OCI-LY1 (cell line): ENCODE data around the gene BTBD7.

ENCODE experiments used
- H2AFZ ChIP-seq: fragments of 200-600 bp; sonication (generic), shearing (Covaris generic); 2 replicates; pipeline ENCODE4 v1.6.0; 2014; ENCODE audit warnings: antibody characterized with exemption, mild to moderate bottlenecking, low read length
- H3F3A ChIP-seq: fragments of 200-600 bp; sonication (generic), shearing (Covaris generic); 2 replicates; pipeline ENCODE4 v1.6.0; 2014; ENCODE audit warnings: mild to moderate bottlenecking, antibody characterized with exemption, low read length, moderate library complexity; ENCODE audit not compliant: insufficient read depth
- H3K27ac ChIP-seq: fragments of 200-600 bp; sonication (generic); 2 replicates; pipeline ENCODE4 v1.5.1; 2014; ENCODE audit warnings: low read length, mixed run types, mild to moderate bottlenecking, low read depth; ENCODE audit not compliant: poor library complexity, severe bottlenecking
- H3K27me3 ChIP-seq: fragments of 200-600 bp; sonication (generic); 2 replicates; pipeline ENCODE4 v1.6.0; 2014; ENCODE audit warnings: antibody characterized with exemption, mild to moderate bottlenecking, low read length, moderate library complexity; ENCODE audit not compliant: insufficient read depth
- H3K36me3 ChIP-seq: fragments of 200-600 bp; sonication (generic); 2 replicates; pipeline ENCODE4 v1.6.1; 2014; ENCODE audit warnings: mild to moderate bottlenecking, antibody characterized with exemption, low read length, moderate library complexity, mixed read lengths; ENCODE audit not compliant: insufficient read depth
- H3K4me1 ChIP-seq: fragments of 200-600 bp; sonication (generic); 2 replicates; pipeline ENCODE4 v1.5.1; 2014; ENCODE audit warnings: mild to moderate bottlenecking, low read length, moderate library complexity; ENCODE audit not compliant: insufficient read depth, severe bottlenecking
- H3K4me2 ChIP-seq: fragments of 200-600 bp; sonication (generic), shearing (Covaris generic); 2 replicates; pipeline ENCODE4 v1.6.1; 2014; ENCODE audit warnings: low read length
- H3K4me3 ChIP-seq: fragments of 200-600 bp; sonication (generic); 2 replicates; pipeline ENCODE4 v1.5.1; 2014; ENCODE audit warnings: low read length, low read depth, mild to moderate bottlenecking, mixed read lengths; ENCODE audit not compliant: poor library complexity, severe bottlenecking
- H3K79me2 ChIP-seq: fragments of 200-600 bp; shearing (Covaris generic); 2 replicates; pipeline ENCODE4 v1.6.1; 2016; ENCODE audit warnings: mixed run types, low read length, mixed read lengths; ENCODE audit not compliant: insufficient read depth
- H3K9ac ChIP-seq: fragments of 200-600 bp; sonication (generic), shearing (Covaris generic); 2 replicates; pipeline ENCODE4 v1.6.1; 2014; ENCODE audit warnings: mild to moderate bottlenecking, low read length, mixed read lengths
- H3K9me2 ChIP-seq: fragments of 200-600 bp; sonication (generic), shearing (Covaris generic); 2 replicates; pipeline ENCODE4 v1.6.1; 2014; ENCODE audit warnings: low read depth, mild to moderate bottlenecking, low read length, mixed read lengths
- H3K9me3 ChIP-seq: fragments of 200-600 bp; shearing (Covaris generic); 2 replicates; pipeline ENCODE4 v1.6.1; 2014; ENCODE audit warnings: low read length, mixed read lengths
- H4K20me1 ChIP-seq: fragments of 200-600 bp; sonication (generic), shearing (Covaris generic); 2 replicates; pipeline ENCODE4 v1.6.0; 2016; ENCODE audit warnings: mild to moderate bottlenecking, low read length; ENCODE audit not compliant: insufficient read depth
- EZH2 ChIP-seq: fragments of 200-600 bp; sonication (generic), shearing (Covaris generic); IDR thresholded peaks from 2 replicates; pipeline ENCODE4 v1.8.0; 2017; ENCODE audit warnings: borderline replicate concordance, mixed run types, mild to moderate bottlenecking, antibody characterized with exemption, low read length, moderate library complexity, mixed read lengths
- TF ChIP-seq, protein P1 (sequence below): fragments of 200-600 bp; sonication (generic), shearing (Covaris generic); IDR thresholded peaks from 2 replicates; pipeline ENCODE4 v1.5.1; 2017; ENCODE audit warnings: mild to moderate bottlenecking, antibody characterized with exemption, low read length, moderate library complexity, mixed read lengths

Gene BTBD7

DNA sequence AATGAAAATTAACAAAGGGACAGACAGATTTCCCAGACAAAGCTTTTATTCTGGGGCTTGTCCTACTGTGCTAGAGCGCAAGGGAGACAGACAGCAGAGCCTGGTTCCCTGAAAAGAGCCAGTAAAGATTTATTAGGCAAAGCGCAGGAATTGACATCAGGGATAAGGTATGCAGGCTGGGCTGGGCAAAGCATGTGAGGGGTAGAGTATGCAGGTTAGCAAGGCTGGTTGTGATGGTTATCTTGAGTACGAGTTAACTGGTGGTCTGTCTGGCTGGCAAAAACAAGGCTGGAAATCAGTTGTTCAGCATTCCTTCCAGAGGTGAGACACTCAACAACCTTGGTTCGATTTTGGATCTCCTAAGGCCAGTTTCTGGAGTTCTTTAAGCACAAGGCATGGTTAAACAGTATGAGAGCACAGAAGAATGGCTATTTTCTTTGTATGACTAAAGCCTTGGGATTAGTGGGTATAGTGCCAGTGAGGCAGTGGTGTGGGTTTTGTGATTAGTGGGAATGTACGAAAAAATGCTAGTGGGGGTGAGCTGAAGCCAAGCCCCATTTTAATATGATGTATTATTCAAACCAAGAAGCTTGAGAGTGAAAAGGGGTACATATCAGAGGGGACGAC, 30.9 kb downstream of the BTBD7 start:
- Histone ChIP-seq H4K20me1 (no peaks in the 10 kb centered on the region; the same call in 1 of the 2 replicates), H3K9me3 (no peaks in the 10 kb centered on the region), H3K27ac (no peak overlapping the region), H3K4me3 (no peak overlapping the region), H2AFZ (no peak overlapping the region), H3K27me3 (no peaks in the 10 kb centered on the region), H3F3A (no peaks in the 10 kb centered on the region), H3K4me1 (no peaks in the 10 kb centered on the region), H3K79me2 (peaks cover 26% of the 10 kb centered on the region), H3K36me3 (no peaks in the 10 kb centered on the region), H3K9me2 (no peaks in the 10 kb centered on the region), H3K9ac (no peak overlapping the region), H3K4me2 (no peak overlapping the region)
- no peak for TF ChIP-seq EZH2
- TF ChIP-seq, protein P1, sequence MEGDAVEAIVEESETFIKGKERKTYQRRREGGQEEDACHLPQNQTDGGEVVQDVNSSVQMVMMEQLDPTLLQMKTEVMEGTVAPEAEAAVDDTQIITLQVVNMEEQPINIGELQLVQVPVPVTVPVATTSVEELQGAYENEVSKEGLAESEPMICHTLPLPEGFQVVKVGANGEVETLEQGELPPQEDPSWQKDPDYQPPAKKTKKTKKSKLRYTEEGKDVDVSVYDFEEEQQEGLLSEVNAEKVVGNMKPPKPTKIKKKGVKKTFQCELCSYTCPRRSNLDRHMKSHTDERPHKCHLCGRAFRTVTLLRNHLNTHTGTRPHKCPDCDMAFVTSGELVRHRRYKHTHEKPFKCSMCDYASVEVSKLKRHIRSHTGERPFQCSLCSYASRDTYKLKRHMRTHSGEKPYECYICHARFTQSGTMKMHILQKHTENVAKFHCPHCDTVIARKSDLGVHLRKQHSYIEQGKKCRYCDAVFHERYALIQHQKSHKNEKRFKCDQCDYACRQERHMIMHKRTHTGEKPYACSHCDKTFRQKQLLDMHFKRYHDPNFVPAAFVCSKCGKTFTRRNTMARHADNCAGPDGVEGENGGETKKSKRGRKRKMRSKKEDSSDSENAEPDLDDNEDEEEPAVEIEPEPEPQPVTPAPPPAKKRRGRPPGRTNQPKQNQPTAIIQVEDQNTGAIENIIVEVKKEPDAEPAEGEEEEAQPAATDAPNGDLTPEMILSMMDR: no peak

DNA sequence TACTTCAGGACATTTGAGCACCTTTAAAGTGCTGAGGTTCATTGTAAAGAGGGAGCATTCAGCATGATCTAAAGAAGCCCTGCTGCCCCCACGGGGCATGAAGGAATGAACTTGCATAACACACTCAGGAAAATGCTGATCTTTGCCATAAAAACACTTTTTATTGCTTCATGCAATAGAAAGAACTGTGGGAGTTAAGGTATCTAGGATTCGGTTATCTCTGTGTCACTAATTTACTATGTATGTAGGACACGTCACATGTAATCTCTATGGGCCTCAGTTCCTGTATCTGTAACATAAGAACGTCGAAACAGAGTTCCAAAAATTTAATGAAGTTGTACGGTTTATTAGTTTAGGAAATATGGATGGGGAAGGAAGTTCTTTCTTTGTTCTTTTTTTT, 33.0 kb downstream of the BTBD7 start:
- Histone ChIP-seq H3K27ac (no peak overlapping the region), H3K36me3 (no peaks in the 10 kb centered on the region), H4K20me1 (no peaks in the 10 kb centered on the region; the same call in 1 of the 2 replicates), H3F3A (no peaks in the 10 kb centered on the region), H3K27me3 (no peaks in the 10 kb centered on the region), H3K79me2 (peaks cover 9% of the 10 kb centered on the region), H3K4me3 (no peak overlapping the region), H3K9me3 (no peaks in the 10 kb centered on the region), H3K4me2 (no peak overlapping the region), H3K9me2 (no peaks in the 10 kb centered on the region), H3K4me1 (no peaks in the 10 kb centered on the region), H2AFZ (no peak overlapping the region), H3K9ac (no peak overlapping the region)
- no peak for TF ChIP-seq EZH2
- TF ChIP-seq, protein P1: no peak

DNA sequence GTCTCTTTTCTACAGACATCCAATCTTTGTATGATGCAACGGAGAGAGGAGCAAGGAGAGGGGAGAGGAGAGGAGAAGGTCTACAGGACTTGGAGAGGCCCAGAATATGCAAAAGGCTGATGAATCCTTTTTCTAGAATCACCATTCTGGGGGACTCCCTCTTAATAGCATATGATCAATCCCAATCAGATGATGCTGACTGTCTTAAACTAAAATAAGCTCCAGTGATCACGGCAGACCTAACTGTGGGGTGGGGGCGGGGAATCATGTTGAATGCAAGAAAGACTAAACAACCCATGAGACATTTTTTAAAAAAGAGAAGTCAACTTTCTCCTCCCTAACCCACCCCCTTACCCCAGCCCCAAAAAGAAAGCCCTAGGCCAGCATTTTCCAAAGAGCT, 33.4 kb downstream of the BTBD7 start:
- Histone ChIP-seq H3K9ac (no peak overlapping the region), H4K20me1 (no peaks in the 10 kb centered on the region; the same call in 1 of the 2 replicates), H3F3A (no peaks in the 10 kb centered on the region), H3K4me1 (no peaks in the 10 kb centered on the region), H3K9me3 (no peaks in the 10 kb centered on the region), H3K4me3 (no peak overlapping the region), H2AFZ (no peak overlapping the region), H3K4me2 (no peak overlapping the region), H3K27me3 (no peaks in the 10 kb centered on the region), H3K79me2 (peaks cover 8% of the 10 kb centered on the region), H3K36me3 (peaks cover 3% of the 10 kb centered on the region; the same call in 1 of the 2 replicates), H3K27ac (no peak overlapping the region), H3K9me2 (no peaks in the 10 kb centered on the region)
- no peak for TF ChIP-seq EZH2
- TF ChIP-seq, protein P1: no peak
